Activated CD8-positive, alpha-beta T cell treated with anti-CD3 and anti-CD28 coated beads for 36 hours (primary cell): ENCODE results near the gene ACTRT2. TPM values are rescaled to one million over a fixed set of nuclear protein-coding genes. Genes with fewer than 3 reads are reported as not detected.

Experiments
- ATAC-seq: fragments of 200-7000 bp; cut with Tn5 transposase; one replicate; pipeline ENCODE4 v1.10.0; 2021; ENCODE audit warnings: mild to moderate bottlenecking, moderate library complexity
- CTCF ChIA-PET: fragments of 350-600 bp; sonication (Branson Sonifier 250); formaldehyde crosslinking; loops from one replicate; lab custom pipeline; 2021; ENCODE audit warnings: antibody characterized with exemption; lab: Charles Lee
- POLR2A ChIA-PET: fragments of 350-600 bp; sonication (Branson Sonifier 250); formaldehyde crosslinking; loops from one replicate; lab custom pipeline; 2021; ENCODE audit warnings: antibody characterized with exemption; lab: Charles Lee
- DNase-seq: peaks from one replicate; pipeline ENCODE4 v3.0.0-alpha.2; 2020
- H3K27ac Mint-ChIP-seq: one replicate; pipeline ENCODE4 v1.8.0; 2021; ENCODE audit warnings: mild to moderate bottlenecking, mixed read lengths
- H3K27me3 Mint-ChIP-seq: one replicate; pipeline ENCODE4 v1.8.0; 2021; ENCODE audit warnings: mixed read lengths
- H3K36me3 Mint-ChIP-seq: one replicate; pipeline ENCODE4 v1.8.0; 2021; ENCODE audit warnings: low read depth, mixed read lengths
- H3K4me1 Mint-ChIP-seq: one replicate; pipeline ENCODE4 v1.8.0; 2021; ENCODE audit warnings: low read depth, mixed read lengths
- H3K4me3 Mint-ChIP-seq: one replicate; pipeline ENCODE4 v1.8.0; 2021; ENCODE audit warnings: mild to moderate bottlenecking, moderate library complexity, mixed read lengths
- H3K9me3 Mint-ChIP-seq: one replicate; pipeline ENCODE4 v1.8.0; 2021; ENCODE audit warnings: mixed read lengths
- CTCF ChIP-seq: fragments of 200-600 bp; IDR thresholded peaks from one replicate; pipeline ENCODE4 v1.8.0; 2022; ENCODE audit warnings: antibody characterized with exemption, mild to moderate bottlenecking
- intact Hi-C: fragments of 100-400 bp; cut with micrococcal nuclease; formaldehyde crosslinking; loops from one replicate; pipeline ENCODE4 v1.10.0; 2022
- total RNA-seq, 2 experiments: library from RNA; stranded (reverse); gene quantifications; one replicate each; pipeline ENCODE4 v1.2.3, GENCODE V29; 2021

The ACTRT2 gene
- total RNA-seq, 2 experiments from 2014 or later = not detected

DNA sequence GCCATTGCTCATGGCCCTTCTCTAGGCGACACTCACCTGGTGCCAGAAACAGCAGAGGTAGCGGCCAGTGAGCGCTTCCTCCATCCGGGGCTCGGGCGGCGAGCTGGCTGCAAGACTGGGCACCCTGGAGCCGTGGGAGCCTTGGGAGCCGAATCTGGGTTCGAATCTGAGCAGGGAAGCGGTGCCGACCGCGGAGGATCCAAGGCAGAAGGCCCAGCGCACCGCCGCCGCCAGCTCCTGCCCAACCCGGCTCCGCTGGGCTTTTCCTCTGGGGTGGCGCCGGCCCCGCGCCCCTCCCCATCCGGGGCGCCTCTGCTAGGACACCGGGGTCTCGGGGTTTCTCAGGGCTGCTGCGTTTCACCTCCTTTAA is 46.0 kb downstream of the ACTRT2 start:
- TF ChIP-seq CTCF = no peak
- no peak for DNase-seq

DNA sequence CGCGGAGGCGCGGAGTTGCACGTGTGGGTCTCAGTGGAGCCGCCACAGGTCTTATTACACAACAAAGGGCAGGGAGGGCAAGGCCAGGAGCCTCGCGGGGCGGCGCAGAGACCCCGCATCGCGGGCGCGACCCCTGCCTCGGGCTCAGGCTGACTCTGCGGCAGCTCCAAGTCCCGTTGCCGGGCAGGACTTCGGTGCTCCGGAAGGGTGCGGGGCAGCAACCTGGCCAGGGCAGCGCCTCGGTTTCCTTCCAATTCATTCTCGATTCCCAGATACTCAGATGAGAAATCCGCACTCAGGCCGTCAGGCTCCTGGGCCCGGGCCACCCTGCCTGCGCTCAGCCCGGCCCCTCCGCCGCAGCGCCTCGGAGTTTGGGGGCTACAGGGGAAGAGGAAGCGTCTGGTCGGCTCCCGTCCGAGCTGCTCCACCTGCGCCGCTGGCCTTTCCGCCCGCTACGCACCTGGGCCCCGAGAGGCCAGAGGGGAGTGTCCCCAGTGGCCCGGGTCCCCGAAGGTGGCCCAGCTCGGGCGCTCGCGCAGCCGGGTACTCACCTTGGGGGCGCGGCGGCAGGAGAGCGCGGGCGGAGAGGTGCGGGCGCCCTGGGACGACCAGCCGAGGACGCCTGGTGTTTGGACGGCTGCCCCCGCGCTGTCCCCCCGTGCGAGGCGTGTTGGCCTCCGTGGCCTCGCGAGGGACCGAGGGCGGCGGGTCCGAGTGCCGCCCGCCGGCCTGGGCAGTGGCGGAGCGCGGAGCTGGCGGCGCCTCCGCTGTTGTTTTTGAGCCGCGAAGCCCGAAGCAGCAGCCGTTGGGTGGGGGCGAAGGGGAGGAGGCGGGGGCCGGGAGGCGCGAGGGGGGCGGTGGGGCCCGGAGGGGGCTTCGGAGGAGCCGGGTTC is 46.6 kb downstream of the ACTRT2 start:
- ChIA-PET CTCF (no interaction called here), POLR2A (no interaction called here)
- DNase-seq = no peak
- Mint-ChIP-seq H3K27ac (no peak overlapping the region), H3K4me3 (no peak overlapping the region), H3K27me3 (peaks cover 29% of the 10 kb centered on the region), H3K4me1 (peaks cover 2% of the 10 kb centered on the region), H3K9me3 (no peaks in the 10 kb centered on the region), H3K36me3 (no peaks in the 10 kb centered on the region)
- no peak for TF ChIP-seq CTCF
- ATAC-seq = no peak
- intact Hi-C loops = no loop called here

More for the DNA sequence above, 46.0 kb downstream of the ACTRT2 start:
- Mint-ChIP-seq H3K4me1 (peaks cover 2% of the 10 kb centered on the region), H3K27ac (no peak overlapping the region), H3K9me3 (no peaks in the 10 kb centered on the region), H3K36me3 (no peaks in the 10 kb centered on the region), H3K4me3 (no peak overlapping the region), H3K27me3 (peaks cover 28% of the 10 kb centered on the region)
- CTCF ChIA-PET = no interaction called here
- no peak for ATAC-seq
- intact Hi-C loops = no loop called here
- POLR2A ChIA-PET = no interaction called here

DNA sequence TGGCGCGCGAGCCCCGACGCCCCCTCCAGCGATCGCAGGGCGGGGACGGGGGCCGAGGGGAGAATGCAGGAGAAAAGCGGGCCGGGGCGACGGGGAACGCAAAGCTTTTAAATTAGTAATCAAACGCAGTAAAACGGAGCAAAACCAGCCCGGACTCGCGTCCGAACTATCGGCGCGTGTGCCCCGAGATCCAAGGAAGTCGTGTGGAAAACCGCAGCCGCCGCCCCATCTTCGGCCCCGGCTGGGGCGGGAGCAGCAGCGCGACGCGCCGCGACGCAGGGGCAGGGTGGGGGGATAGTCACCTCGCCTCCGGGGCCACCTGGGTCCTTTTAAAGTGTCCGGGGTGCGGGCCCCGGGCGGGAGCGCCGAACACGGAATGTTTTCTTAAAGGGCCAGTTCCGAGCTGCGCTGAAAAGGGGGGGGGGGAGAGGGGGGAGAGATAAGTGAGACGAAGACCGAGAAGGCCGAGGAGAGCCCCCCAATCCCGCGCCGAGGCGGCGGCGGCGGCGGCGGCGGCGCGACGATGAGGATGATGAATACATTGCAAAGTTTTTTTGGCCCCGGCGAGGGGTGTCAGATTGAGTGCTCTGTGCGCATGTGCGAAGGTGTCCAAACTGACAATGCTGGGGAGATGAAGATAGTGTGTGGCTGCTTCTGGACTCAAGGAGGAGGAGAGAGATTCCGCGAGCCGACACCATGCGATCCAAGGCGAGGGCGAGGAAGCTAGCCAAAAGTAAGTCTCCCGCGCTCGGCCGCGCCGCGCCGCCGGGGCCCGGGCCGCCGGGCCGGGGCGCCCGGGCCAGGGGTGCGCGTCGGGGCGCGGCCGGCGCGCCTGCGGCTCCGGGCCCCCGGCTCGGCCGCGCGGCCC is 47.5 kb downstream of the ACTRT2 start, which contains the start of gene PRDM16:
Gene PRDM16 (plus strand): TSS at position 640 of the 868 bp plus-strand sequence. CDS start 57 bp downstream, at position 697.
- no peak for TF ChIP-seq CTCF
- DNase-seq (peak; percentile 50), ATAC-seq (peak; percentile 46)
- peaks cover 2% of the 10 kb centered on the region for H3K4me1 Mint-ChIP-seq
- no peaks in the 10 kb centered on the region for H3K36me3 Mint-ChIP-seq
- CTCF ChIA-PET = no interaction called here
- peak within 1 kb of the TSS; percentile 66 for H3K4me3 Mint-ChIP-seq
- intact Hi-C loops = no loop called here
- H3K9me3 Mint-ChIP-seq = no peaks in the 10 kb centered on the region
- POLR2A ChIA-PET = no interaction called here
- H3K27ac Mint-ChIP-seq = no peak within 1 kb of the TSS
- H3K27me3 Mint-ChIP-seq = peaks cover 29% of the 10 kb centered on the region

GRCh38 chr1:3069491-3070308 is 48.4 kb downstream of the ACTRT2 start:
- H3K4me1 Mint-ChIP-seq = peaks cover 2% of the 10 kb centered on the region
- peak overlapping the region; percentile 47 for H3K4me3 Mint-ChIP-seq
- H3K27me3 Mint-ChIP-seq = peaks cover 35% of the 10 kb centered on the region
- ChIA-PET POLR2A (no interaction called here), CTCF (no interaction called here)
- no peak for TF ChIP-seq CTCF
- H3K27ac Mint-ChIP-seq = no peak overlapping the region
- intact Hi-C loops = no loop called here
- no peaks in the 10 kb centered on the region for H3K9me3 Mint-ChIP-seq
- ATAC-seq (peak; percentile 42), DNase-seq (no peak)
- no peaks in the 10 kb centered on the region for H3K36me3 Mint-ChIP-seq
